A549 (cell line): Measurements from ENCODE around the gene RCAN3.

Experiments
- CBX2 ChIP-seq: fragments of 200-600 bp; sonication (generic); IDR thresholded peaks from 2 replicates; pipeline ENCODE4 v1.6.1; 2016; ENCODE audit warnings: low read depth, mild to moderate bottlenecking, borderline replicate concordance
- CTCF ChIP-seq: fragments of >200 bp; sonication (Bioruptor Twin); formaldehyde crosslinking; IDR thresholded peaks from 3 replicates; pipeline ENCODE4 v1.5.1; 2016
- KDM1A ChIP-seq: fragments of 200-600 bp; sonication (generic); IDR thresholded peaks from 2 replicates; pipeline ENCODE4 v1.6.1; 2016; ENCODE audit warnings: low read depth, mild to moderate bottlenecking
- KDM5A ChIP-seq: fragments of 200-600 bp; sonication (generic); IDR thresholded peaks from 2 replicates; pipeline ENCODE4 v1.6.1; 2016; ENCODE audit warnings: antibody characterized with exemption, mild to moderate bottlenecking
- POLR2A ChIP-seq: IDR thresholded peaks from 2 replicates; pipeline ENCODE4 v1.6.1; 2012; ENCODE audit warnings: mild to moderate bottlenecking, low read length
- RFX5 ChIP-seq: fragments of 450-650 bp; IDR thresholded peaks from 2 replicates; pipeline ENCODE4 v1.7.1; 2014; ENCODE audit warnings: antibody characterized with exemption, mild to moderate bottlenecking, moderate library complexity
- USF2 ChIP-seq: fragments of 450-650 bp; IDR thresholded peaks from 2 replicates; pipeline ENCODE4 v1.6.1; 2014; ENCODE audit warnings: antibody characterized with exemption

- no peak for TF ChIP-seq CTCF
- no peak for TF ChIP-seq POLR2A
- TF ChIP-seq CBX2 = no peak
- no peak for TF ChIP-seq USF2
- no peak for TF ChIP-seq RFX5
- TF ChIP-seq KDM5A = no peak
- no peak for TF ChIP-seq KDM1A
These were observed 11.1 kb downstream of the RCAN3 start for GRCh38 chr1:24513706-24514105.
